Measurements from ENCODE around the gene SSH2. TPM values are rescaled to one million over a fixed set of nuclear protein-coding genes. Genes with fewer than 3 reads are reported as not detected.

The SSH2 gene
- total and polyA plus RNA-seq, 2 of the 13 experiments (the other 11 are each of a cell fraction or from before 2014, with no cell fraction given) = 6.0 to 6.4 TPM

DNA sequence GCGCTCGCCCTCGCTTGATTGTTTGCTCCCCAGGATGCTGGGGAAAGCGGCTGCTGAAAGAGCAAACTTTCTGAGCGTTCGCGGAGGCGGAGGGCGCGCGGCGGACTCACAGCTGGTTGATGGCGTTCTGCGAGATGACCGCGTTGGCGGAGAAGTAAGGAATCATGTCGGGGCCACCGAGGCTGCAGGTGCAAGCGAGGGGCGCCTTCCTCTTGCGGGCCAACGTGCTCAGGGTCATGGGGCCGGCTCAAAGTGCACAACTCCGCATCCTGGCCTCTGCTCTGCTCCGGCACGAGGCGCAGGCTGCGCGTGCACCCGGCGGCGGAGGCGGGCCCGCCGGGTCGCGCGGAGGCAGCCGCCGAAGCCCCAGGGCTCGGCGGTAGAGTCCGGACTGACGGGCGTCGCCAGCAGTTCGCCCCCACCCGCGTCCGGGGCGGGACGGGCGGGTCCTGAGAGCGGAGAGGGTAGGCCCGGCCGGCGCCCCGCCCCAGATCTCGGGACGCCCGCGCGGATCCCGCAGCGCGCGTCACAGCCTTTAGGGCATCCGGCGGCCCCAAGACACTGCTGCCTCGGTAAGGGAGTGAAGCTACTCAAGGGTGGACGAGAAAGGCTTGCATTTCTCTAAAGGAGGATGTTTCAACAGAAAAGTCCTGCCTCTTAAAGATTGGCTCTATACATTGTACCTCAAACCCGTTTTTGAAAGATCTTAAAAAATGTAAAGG, 168.8 kb downstream of the SSH2 start (continued):
- TF ChIP-seq TFDP2 (CRISPR knock-in tag; IDR thresholded peaks at IDR 0.05) (0 out of 2 replicates have a peak, but pooled peaks have one; percentile 69), CHD2 (IDR thresholded peaks at IDR 0.05; ENCODE audit: low read depth, low read length) (peak; percentile 85), NCOA1 (CRISPR knock-in tag; IDR thresholded peaks at IDR 0.05) (no peak), KMT2B (CRISPR knock-in tag; IDR thresholded peaks at IDR 0.05) (peak; percentile 80), RCOR2 (CRISPR knock-in tag; IDR thresholded peaks at IDR 0.05) (no peak), ZGPAT (CRISPR knock-in tag; IDR thresholded peaks at IDR 0.05) (peak; percentile 65; the same call in 1 of the 2 replicates), ZNF207 (IDR thresholded peaks at IDR 0.05; ENCODE audit: borderline replicate concordance) (no peak), HOXA9 (CRISPR knock-in tag; IDR thresholded peaks at IDR 0.05; ENCODE audit: borderline replicate concordance) (no peak), U2AF1 (optimal IDR thresholded peaks at IDR 0.05; ENCODE audit: low read depth, low read length) (no peak), ZNF574 (CRISPR knock-in tag; IDR thresholded peaks at IDR 0.05) (peak; percentile 75), ZNF761 (CRISPR knock-in tag; conservative IDR thresholded peaks at IDR 0.05) (no peak; the same call in 1 of the 2 replicates), MXI1 (IDR thresholded peaks at IDR 0.05; ENCODE audit: borderline replicate concordance, low read depth, low read length) (peak; percentile 50; the same call in 1 of the 3 replicates)
- TF ChIP-seq, protein P1, sequence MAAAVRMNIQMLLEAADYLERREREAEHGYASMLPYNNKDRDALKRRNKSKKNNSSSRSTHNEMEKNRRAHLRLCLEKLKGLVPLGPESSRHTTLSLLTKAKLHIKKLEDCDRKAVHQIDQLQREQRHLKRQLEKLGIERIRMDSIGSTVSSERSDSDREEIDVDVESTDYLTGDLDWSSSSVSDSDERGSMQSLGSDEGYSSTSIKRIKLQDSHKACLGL (CRISPR knock-in tag; IDR thresholded peaks at IDR 0.05) = peak; percentile 66
- TF ChIP-seq, protein P2, sequence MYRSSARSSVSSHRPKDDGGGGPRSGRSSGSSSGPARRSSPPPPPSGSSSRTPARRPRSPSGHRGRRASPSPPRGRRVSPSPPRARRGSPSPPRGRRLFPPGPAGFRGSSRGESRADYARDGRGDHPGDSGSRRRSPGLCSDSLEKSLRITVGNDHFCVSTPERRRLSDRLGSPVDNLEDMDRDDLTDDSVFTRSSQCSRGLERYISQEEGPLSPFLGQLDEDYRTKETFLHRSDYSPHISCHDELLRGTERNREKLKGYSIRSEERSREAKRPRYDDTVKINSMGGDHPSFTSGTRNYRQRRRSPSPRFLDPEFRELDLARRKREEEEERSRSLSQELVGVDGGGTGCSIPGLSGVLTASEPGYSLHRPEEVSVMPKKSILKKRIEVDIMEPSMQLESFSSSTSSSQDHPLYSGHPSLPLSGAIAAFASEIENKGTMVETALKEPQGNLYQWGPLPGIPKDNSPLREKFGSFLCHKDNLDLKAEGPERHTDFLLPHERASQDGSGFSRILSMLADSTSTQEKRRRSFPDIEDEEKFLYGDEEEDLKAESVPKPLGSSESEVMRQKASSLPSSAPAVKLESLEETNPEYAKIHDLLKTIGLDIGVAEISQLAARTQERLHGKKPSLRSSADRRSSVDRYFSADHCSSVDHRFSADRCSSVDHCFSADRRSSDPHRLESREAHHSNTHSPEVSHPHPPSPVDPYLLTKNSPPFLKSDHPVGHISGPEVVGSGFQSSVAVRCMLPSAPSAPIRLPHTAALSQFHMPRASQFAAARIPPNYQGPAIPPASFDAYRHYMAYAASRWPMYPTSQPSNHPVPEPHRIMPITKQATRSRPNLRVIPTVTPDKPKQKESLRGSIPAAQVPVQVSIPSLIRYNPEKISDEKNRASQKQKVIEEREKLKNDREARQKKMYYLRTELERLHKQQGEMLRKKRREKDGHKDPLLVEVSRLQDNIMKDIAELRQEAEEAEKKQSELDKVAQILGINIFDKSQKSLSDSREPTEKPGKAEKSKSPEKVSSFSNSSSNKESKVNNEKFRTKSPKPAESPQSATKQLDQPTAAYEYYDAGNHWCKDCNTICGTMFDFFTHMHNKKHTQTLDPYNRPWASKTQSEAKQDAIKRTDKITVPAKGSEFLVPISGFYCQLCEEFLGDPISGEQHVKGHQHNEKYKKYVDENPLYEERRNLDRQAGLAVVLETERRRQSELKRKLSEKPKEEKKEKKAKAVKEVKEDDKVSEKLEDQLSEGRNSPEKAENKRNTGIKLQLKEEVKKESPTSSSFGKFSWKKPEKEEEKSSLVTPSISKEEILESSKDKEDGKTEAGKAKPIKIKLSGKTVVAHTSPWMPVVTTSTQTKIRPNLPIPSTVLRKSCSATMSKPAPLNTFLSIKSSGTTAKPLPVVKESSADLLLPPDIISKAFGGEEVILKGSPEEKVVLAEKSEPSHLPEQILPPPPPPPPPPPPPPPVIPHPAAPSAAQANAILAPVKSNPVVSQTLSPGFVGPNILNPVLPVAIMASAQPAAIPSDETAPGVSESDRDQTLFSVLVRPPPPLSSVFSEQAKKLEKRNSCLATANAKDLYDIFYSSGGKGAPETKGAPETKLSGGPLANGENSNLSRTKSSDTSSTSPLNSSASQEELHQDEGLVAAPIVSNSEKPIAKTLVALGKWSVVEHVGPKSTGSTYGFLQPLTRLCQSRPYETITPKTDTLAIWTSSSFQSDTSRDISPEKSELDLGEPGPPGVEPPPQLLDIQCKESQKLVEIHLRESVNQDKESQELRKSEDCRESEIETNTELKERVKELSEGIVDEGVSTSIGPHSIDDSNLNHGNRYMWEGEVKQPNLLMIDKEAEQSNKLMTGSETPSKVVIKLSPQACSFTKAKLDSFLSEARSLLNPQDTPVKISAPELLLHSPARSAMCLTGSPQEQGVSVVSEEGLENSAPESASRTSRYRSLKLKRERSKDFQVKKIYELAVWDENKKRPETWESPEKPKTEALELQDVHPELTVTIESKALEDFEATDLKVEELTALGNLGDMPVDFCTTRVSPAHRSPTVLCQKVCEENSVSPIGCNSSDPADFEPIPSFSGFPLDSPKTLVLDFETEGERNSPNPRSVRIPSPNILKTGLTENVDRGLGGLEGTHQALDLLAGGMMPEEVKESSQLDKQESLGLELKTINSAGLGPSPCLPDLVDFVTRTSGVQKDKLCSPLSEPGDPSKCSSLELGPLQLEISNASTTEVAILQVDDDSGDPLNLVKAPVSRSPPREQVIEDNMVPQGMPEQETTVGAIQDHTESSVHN (CRISPR knock-in tag; IDR thresholded peaks at IDR 0.05) = no peak

Measured in HepG2 (cell line).